GM18502 (cell line): Measurements from ENCODE around the gene C1orf141.

Experiments used
- ATAC-seq: cut with Tn5 transposase; IDR thresholded peaks from one replicate; pipeline ENCODE4 v1.9.1; 2021; ENCODE audit warnings: mild to moderate bottlenecking; ENCODE audit not compliant: unreplicated experiment, poor library complexity

C1orf141 gene

GRCh38 chr1:67044631-67045270 lies 90.0 kb downstream of the C1orf141 start:
- ATAC-seq, result no peak

GRCh38 chr1:67043366-67043765 lies 91.4 kb downstream of the C1orf141 start:
- no peak for ATAC-seq
